ENCODE measurements around the gene MITF. TPM values are rescaled to one million over a fixed set of nuclear protein-coding genes. Genes with fewer than 3 reads are reported as not detected.
A peak's percentile ranks its signal among the peaks of the same experiment; 100 is the strongest.

MITF gene
- total and polyA plus RNA-seq, 8 donors, result 6.2 to 29.6 (median 7.5) TPM

- Histone ChIP-seq H3K4me3 (no peak overlapping the region), H3K27ac (no peak overlapping the region), H3K4me1 (no peaks in the 10 kb centered on the region), H3K27me3 (no peaks in the 10 kb centered on the region), H3K36me3 (no peaks in the 10 kb centered on the region), H3K9me3 (no peaks in the 10 kb centered on the region)
- DNase-seq (no peak), ATAC-seq (no peak)
- intact Hi-C loops (cut with DNase I), result no loop called here
- TF ChIP-seq CTCF (IDR thresholded peaks at IDR 0.05), result no peak
Observed at GRCh38 chr3:69932501-69932900, 193.2 kb downstream of the MITF start.

GRCh38 chr3:69934398-69934797 is 195.1 kb downstream of the MITF start:
- H3K4me1 ChIP-seq, result no peaks in the 10 kb centered on the region
- H3K27me3 ChIP-seq, result no peaks in the 10 kb centered on the region
- intact Hi-C loops (cut with DNase I), result no loop called here
- H3K4me3 ChIP-seq, result no peak overlapping the region
- ATAC-seq, result no peak
- H3K36me3 ChIP-seq, result no peaks in the 10 kb centered on the region
- DNase-seq, result no peak
- no peak overlapping the region for H3K27ac ChIP-seq
- H3K9me3 ChIP-seq, result no peaks in the 10 kb centered on the region
- TF ChIP-seq CTCF (IDR thresholded peaks at IDR 0.05), result no peak

- no peaks in the 10 kb centered on the region for H3K4me1 ChIP-seq
- ATAC-seq (no peak), DNase-seq (no peak)
- intact Hi-C loops (cut with DNase I), result no loop called here
- H3K27ac ChIP-seq, result no peak overlapping the region
- H3K36me3 ChIP-seq, result no peaks in the 10 kb centered on the region
- H3K27me3 ChIP-seq, result no peaks in the 10 kb centered on the region
- TF ChIP-seq CTCF (IDR thresholded peaks at IDR 0.05), result no peak
- H3K9me3 ChIP-seq, result no peaks in the 10 kb centered on the region
- no peak overlapping the region for H3K4me3 ChIP-seq
Observed at GRCh38 chr3:69936266-69936665, 197.0 kb downstream of the MITF start.

GRCh38 chr3:69938061-69938460 is 198.8 kb downstream of the MITF start:
- Histone ChIP-seq H3K27me3 (no peaks in the 10 kb centered on the region), H3K4me1 (no peaks in the 10 kb centered on the region), H3K9me3 (no peaks in the 10 kb centered on the region), H3K36me3 (no peaks in the 10 kb centered on the region), H3K27ac (no peak overlapping the region), H3K4me3 (no peak overlapping the region)
- DNase-seq (no peak), ATAC-seq (no peak)
- intact Hi-C loops (cut with DNase I), result no loop called here
- no peak for TF ChIP-seq CTCF (IDR thresholded peaks at IDR 0.05)

- ATAC-seq, result no peak
- H3K4me3 ChIP-seq, result no peak overlapping the region
- H3K36me3 ChIP-seq, result no peaks in the 10 kb centered on the region
- intact Hi-C loops (cut with DNase I), result no loop called here
- H3K27me3 ChIP-seq, result no peaks in the 10 kb centered on the region
- H3K4me1 ChIP-seq, result no peaks in the 10 kb centered on the region
- H3K27ac ChIP-seq, result no peak overlapping the region
- no peak for TF ChIP-seq CTCF (IDR thresholded peaks at IDR 0.05)
- peak in 2 of 4 donors; percentile 30 to 33 for DNase-seq
- no peaks in the 10 kb centered on the region for H3K9me3 ChIP-seq
Observed at GRCh38 chr3:69938931-69939330, 199.7 kb downstream of the MITF start.

Data from left lung (tissue), 10 donors.